HEK293T (cell line): Measurements from ENCODE around the gene FBXO10.

ENCODE experiments used
- CTCF ChIA-PET: fragments of 350-600 bp; formaldehyde crosslinking; extraction: SDS; loops from one replicate; lab custom pipeline; 2021; ENCODE audit warnings: antibody characterized with exemption, inconsistent platforms; lab: Yijun Ruan, JAX
- POLR2A ChIA-PET: fragments of 350-600 bp; formaldehyde crosslinking; extraction: SDS; loops from one replicate; lab custom pipeline; 2020; ENCODE audit warnings: antibody characterized with exemption, inconsistent platforms; lab: Yijun Ruan, JAX
- DNase-seq: peaks from one replicate; pipeline ENCODE4 v3.0.0; 2012; ENCODE audit warnings: mixed read lengths; ENCODE audit errors: extremely low spot score
- ARNT ChIP-seq: fragments of 450-650 bp; IDR thresholded peaks from 2 replicates; pipeline ENCODE4 v1.6.1; 2017; ENCODE audit warnings: mild to moderate bottlenecking
- BHLHE40 ChIP-seq: fragments of 450-650 bp; IDR thresholded peaks from 2 replicates; pipeline ENCODE4 v1.6.1; 2016; ENCODE audit warnings: mild to moderate bottlenecking, moderate library complexity, borderline replicate concordance
- CTBP1 ChIP-seq: fragments of 450-650 bp; IDR thresholded peaks from 2 replicates; pipeline ENCODE4 v1.6.1; 2016; ENCODE audit warnings: borderline replicate concordance
- ELF4 ChIP-seq: fragments of 450-650 bp; IDR thresholded peaks from 2 replicates; pipeline ENCODE4 v1.6.1; 2017; ENCODE audit warnings: antibody characterized with exemption
- FOXA1 ChIP-seq: fragments of 450-650 bp; IDR thresholded peaks from 2 replicates; pipeline ENCODE4 v1.6.1; 2016; ENCODE audit warnings: mild to moderate bottlenecking
- FOXK2 ChIP-seq: fragments of 450-650 bp; IDR thresholded peaks from 2 replicates; pipeline ENCODE4 v1.6.1; 2016; ENCODE audit warnings: mild to moderate bottlenecking
- FOXM1 ChIP-seq: fragments of 450-650 bp; IDR thresholded peaks from 2 replicates; pipeline ENCODE4 v1.6.1; 2017; ENCODE audit warnings: mild to moderate bottlenecking, borderline replicate concordance
- HDGF ChIP-seq: fragments of 450-650 bp; IDR thresholded peaks from 2 replicates; pipeline ENCODE4 v1.6.1; 2017; ENCODE audit warnings: antibody characterized with exemption, borderline replicate concordance
- L3MBTL2 ChIP-seq: fragments of 450-650 bp; conservative IDR thresholded peaks from 2 replicates; pipeline ENCODE4 v1.6.1; 2016; ENCODE audit warnings: mild to moderate bottlenecking
- LEF1 ChIP-seq: fragments of 450-650 bp; IDR thresholded peaks from 2 replicates; pipeline ENCODE4 v1.6.1; 2017; ENCODE audit warnings: mild to moderate bottlenecking, borderline replicate concordance
- NFRKB ChIP-seq: fragments of 450-650 bp; IDR thresholded peaks from 2 replicates; pipeline ENCODE4 v1.6.1; 2016; ENCODE audit warnings: mild to moderate bottlenecking, moderate library complexity
- SP1 ChIP-seq: fragments of 450-650 bp; IDR thresholded peaks from 2 replicates; pipeline ENCODE4 v1.6.1; 2017
- SUZ12 ChIP-seq: fragments of 450-650 bp; IDR thresholded peaks from 2 replicates; pipeline ENCODE4 v1.6.1; 2016; ENCODE audit warnings: mild to moderate bottlenecking
- TARDBP ChIP-seq: fragments of 450-650 bp; IDR thresholded peaks from 2 replicates; pipeline ENCODE4 v1.6.1; 2016
- ZNF384 ChIP-seq: fragments of 450-650 bp; IDR thresholded peaks from 2 replicates; pipeline ENCODE4 v1.6.1; 2016
- TF ChIP-seq, protein P1 (sequence below): fragments of 450-650 bp; IDR thresholded peaks from 2 replicates; pipeline ENCODE4 v1.6.1; 2016

Gene FBXO10

DNA sequence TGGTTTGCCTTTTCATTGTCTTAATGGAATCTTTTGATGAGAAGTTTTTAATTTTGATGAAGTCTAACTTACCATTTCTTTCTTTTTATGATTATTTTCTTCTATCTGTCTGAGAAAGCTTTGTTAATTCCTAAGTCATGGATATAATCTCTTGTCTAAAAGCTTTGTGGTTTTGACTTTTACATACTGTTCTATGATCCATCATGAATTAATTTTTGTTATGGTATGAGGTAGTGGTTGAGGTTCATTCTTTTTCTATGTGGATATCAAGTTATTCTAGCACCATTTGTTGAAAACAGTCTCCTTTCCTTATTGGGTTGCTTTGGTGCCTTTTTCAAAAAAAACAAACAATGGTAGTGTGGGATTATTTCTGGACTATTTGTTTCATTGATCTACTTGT lies 20.4 kb downstream of the FBXO10 start:
- ChIA-PET CTCF (no interaction called here), POLR2A (no interaction called here)
- no peak for TF ChIP-seq TARDBP
- TF ChIP-seq ARNT = no peak
- no peak for TF ChIP-seq SP1
- TF ChIP-seq NFRKB = no peak
- TF ChIP-seq ZNF384 = no peak
- TF ChIP-seq, protein P1, sequence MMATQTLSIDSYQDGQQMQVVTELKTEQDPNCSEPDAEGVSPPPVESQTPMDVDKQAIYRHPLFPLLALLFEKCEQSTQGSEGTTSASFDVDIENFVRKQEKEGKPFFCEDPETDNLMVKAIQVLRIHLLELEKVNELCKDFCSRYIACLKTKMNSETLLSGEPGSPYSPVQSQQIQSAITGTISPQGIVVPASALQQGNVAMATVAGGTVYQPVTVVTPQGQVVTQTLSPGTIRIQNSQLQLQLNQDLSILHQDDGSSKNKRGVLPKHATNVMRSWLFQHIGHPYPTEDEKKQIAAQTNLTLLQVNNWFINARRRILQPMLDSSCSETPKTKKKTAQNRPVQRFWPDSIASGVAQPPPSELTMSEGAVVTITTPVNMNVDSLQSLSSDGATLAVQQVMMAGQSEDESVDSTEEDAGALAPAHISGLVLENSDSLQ = no peak
- TF ChIP-seq BHLHE40 = no peak
- no peak for TF ChIP-seq ELF4
- TF ChIP-seq CTBP1 = no peak
- no peak for TF ChIP-seq HDGF
- no peak for TF ChIP-seq FOXA1
- TF ChIP-seq FOXK2 = no peak
- no peak for TF ChIP-seq FOXM1
- no peak for TF ChIP-seq SUZ12
- DNase-seq = no peak

- DNase-seq = no peak
- ChIA-PET POLR2A (no interaction called here), CTCF (no interaction called here)
- TF ChIP-seq ELF4 = no peak
- TF ChIP-seq CTBP1 = no peak
- TF ChIP-seq HDGF = no peak
- no peak for TF ChIP-seq SUZ12
Observed at GRCh38 chr9:37554318-37554717, 21.9 kb downstream of the FBXO10 start.

GRCh38 chr9:37551888-37552287 lies 24.3 kb downstream of the FBXO10 start:
- DNase-seq = no peak
- ChIA-PET CTCF (no interaction called here), POLR2A (interaction anchor here (1.0 kb wide), 1 partner anchor 66 kb away, joined by 5 read pairs; the partner anchor contains the start of gene POLR1E)
- TF ChIP-seq L3MBTL2 (no peak), FOXA1 (no peak), NFRKB (no peak), SP1 (no peak), ELF4 (no peak), SUZ12 (no peak), HDGF (no peak), TARDBP (no peak), FOXM1 (no peak), CTBP1 (no peak)

GRCh38 chr9:37551468-37551867 lies 24.7 kb downstream of the FBXO10 start:
- CTCF ChIA-PET = no interaction called here
- DNase-seq = no peak
- TF ChIP-seq FOXM1 (no peak), ARNT (no peak), CTBP1 (no peak), SP1 (no peak), TARDBP (no peak)
- POLR2A ChIA-PET = interaction anchor here (1.0 kb wide), 1 partner anchor 66 kb away, joined by 5 read pairs; the partner anchor contains the start of gene POLR1E

DNA sequence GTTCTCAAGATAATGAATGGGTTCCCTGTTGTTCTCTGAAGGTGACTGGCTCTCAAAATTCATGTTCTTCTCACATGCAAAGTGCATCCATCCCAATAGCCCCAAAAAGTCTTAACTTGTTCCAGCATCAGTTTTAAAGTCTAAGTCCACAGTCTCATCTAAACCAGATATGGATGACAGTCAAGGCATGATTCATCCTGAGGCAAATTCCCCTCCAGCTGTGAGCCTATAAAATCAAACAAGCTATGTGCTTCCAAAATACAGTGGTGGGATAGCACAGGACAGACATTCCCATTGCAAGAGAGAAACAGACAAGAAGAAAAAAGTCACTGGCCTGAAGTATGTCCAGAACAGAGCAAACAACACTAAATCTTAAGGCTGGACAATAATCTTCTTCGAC lies 25.4 kb downstream of the FBXO10 start:
- no peak for DNase-seq
- TF ChIP-seq ZNF384 (no peak), NFRKB (no peak)
- TF ChIP-seq, protein P1 = no peak
- ChIA-PET POLR2A (interaction anchor here (1.0 kb wide), 1 partner anchor 65 kb away, joined by 5 read pairs; the partner anchor contains the start of gene POLR1E), CTCF (no interaction called here)

- CTCF ChIA-PET = no interaction called here
- DNase-seq = no peak
- TF ChIP-seq LEF1 = no peak
- TF ChIP-seq SP1 = no peak
- no peak for TF ChIP-seq HDGF
- no peak for TF ChIP-seq CTBP1
- TF ChIP-seq BHLHE40 = no peak
- no peak for TF ChIP-seq NFRKB
- TF ChIP-seq ARNT = no peak
- POLR2A ChIA-PET = no interaction called here
Observed at GRCh38 chr9:37549527-37549926, 26.7 kb downstream of the FBXO10 start.

- ChIA-PET POLR2A (no interaction called here), CTCF (no interaction called here)
- no peak for DNase-seq
- no peak for TF ChIP-seq FOXA1
- no peak for TF ChIP-seq ZNF384
- TF ChIP-seq L3MBTL2 = no peak
- TF ChIP-seq TARDBP = no peak
- TF ChIP-seq BHLHE40 = no peak
- TF ChIP-seq NFRKB = no peak
- TF ChIP-seq SUZ12 = no peak
- TF ChIP-seq ARNT = no peak
- no peak for TF ChIP-seq ELF4
- TF ChIP-seq, protein P1 = no peak
Observed at GRCh38 chr9:37547328-37547878, 28.8 kb downstream of the FBXO10 start.
